Naive thymus-derived CD4-positive, alpha-beta T cell (primary cell): ENCODE measurements around the gene DYRK1A. TPM values are rescaled to one million over a fixed set of nuclear protein-coding genes. Genes with fewer than 3 reads are reported as not detected.

Experiments used
- ATAC-seq: fragments of 150-1000 bp; cut with Tn5 transposase; 2 replicates; pipeline ENCODE4 v1.10.0; 2021; ENCODE audit warnings: mild to moderate bottlenecking, moderate library complexity
- CTCF ChIA-PET: fragments of 350-600 bp; sonication (Branson Sonifier 250); formaldehyde crosslinking; loops from one replicate; lab custom pipeline; 2021; ENCODE audit warnings: antibody characterized with exemption; lab: Charles Lee
- POLR2A ChIA-PET: fragments of 350-600 bp; sonication (Branson Sonifier 250); formaldehyde crosslinking; loops from one replicate; lab custom pipeline; 2021; ENCODE audit warnings: antibody characterized with exemption, inconsistent platforms; lab: Charles Lee
- DNase-seq, 9 donors: peaks; one replicate each; pipeline versions ENCODE4 v3.0.0 to v3.0.0-alpha.2; 2020 to 2022; ENCODE audit warnings: mixed read lengths in 1 of 9
- H3K27ac ChIP-seq: one replicate; pipeline ENCODE4 v1.7.0; 2013; ENCODE audit warnings: mild to moderate bottlenecking, low read depth, low read length, moderate library complexity
- H3K27me3 ChIP-seq, 2 donors: one replicate each; pipeline ENCODE4 v1.7.0; 2013; ENCODE audit warnings: low read length in 2 of 2, mild to moderate bottlenecking in 2 of 2, moderate library complexity in 2 of 2; ENCODE audit not compliant: control insufficient read depth in 2 of 2, insufficient read depth in 2 of 2
- H3K36me3 ChIP-seq, 3 experiments: 1 replicate in 2 of 3; 2 replicates in 1 of 3; pipeline ENCODE4 v1.7.0; 2013; ENCODE audit warnings: low read length in 3 of 3, mild to moderate bottlenecking in 3 of 3, moderate library complexity in 1 of 3; ENCODE audit not compliant: insufficient read depth in 3 of 3, control insufficient read depth in 2 of 3
- H3K4me1 ChIP-seq, 2 donors: one replicate each; pipeline ENCODE4 v1.7.0; 2013; ENCODE audit warnings: low read length in 2 of 2, mild to moderate bottlenecking in 2 of 2, moderate library complexity in 1 of 2; ENCODE audit not compliant: control insufficient read depth in 2 of 2, insufficient read depth in 2 of 2
- H3K4me3 ChIP-seq: 2 replicates; pipeline ENCODE4 v1.7.0; 2013; ENCODE audit warnings: mild to moderate bottlenecking, low read length
- H3K9me3 ChIP-seq, 3 experiments: 1 replicate in 2 of 3; 2 replicates in 1 of 3; pipeline ENCODE4 v1.7.0; 2013; ENCODE audit warnings: low read length in 3 of 3; ENCODE audit not compliant: control insufficient read depth in 2 of 3
- H3K27ac Mint-ChIP-seq, 9 donors: one replicate each; pipeline ENCODE4 v1.8.0; 2020 to 2022; ENCODE audit warnings: mixed read lengths in 9 of 9, mild to moderate bottlenecking in 8 of 9, moderate library complexity in 5 of 9, inconsistent platforms in 2 of 9
- H3K27me3 Mint-ChIP-seq, 5 donors: one replicate each; pipeline ENCODE4 v1.8.0; 2021 to 2022; ENCODE audit warnings: mixed read lengths in 5 of 5, mild to moderate bottlenecking in 1 of 5
- H3K36me3 Mint-ChIP-seq, 5 donors: one replicate each; pipeline ENCODE4 v1.8.0; 2020 to 2022; ENCODE audit warnings: mixed read lengths in 5 of 5, mild to moderate bottlenecking in 3 of 5, inconsistent platforms in 1 of 5
- H3K4me1 Mint-ChIP-seq, 7 donors: one replicate each; pipeline ENCODE4 v1.8.0; 2020 to 2022; ENCODE audit warnings: mixed read lengths in 7 of 7, mild to moderate bottlenecking in 3 of 7, inconsistent platforms in 1 of 7
- H3K4me3 Mint-ChIP-seq, 10 donors: one replicate each; pipeline ENCODE4 v1.8.0; 2020 to 2022; ENCODE audit warnings: mild to moderate bottlenecking in 10 of 10, mixed read lengths in 10 of 10, moderate library complexity in 6 of 10, inconsistent platforms in 2 of 10
- H3K9me3 Mint-ChIP-seq, 11 donors: one replicate each; pipeline ENCODE4 v1.8.0; 2020 to 2022; ENCODE audit warnings: mixed read lengths in 11 of 11, mild to moderate bottlenecking in 4 of 11, inconsistent platforms in 1 of 11, moderate library complexity in 1 of 11
- intact Hi-C, 2 donors: fragments of 100-400 bp; cut with micrococcal nuclease; formaldehyde crosslinking; loops; one replicate each; pipeline ENCODE4 v1.15.1; 2023
- polyA plus RNA-seq, 2 donors: library from polyadenylated mRNA; unstranded; fragments of 300-500 nt; fragmentation: Illumina TruSeq; gene quantifications; one replicate each; pipeline ENCODE4 v1.2.3, GENCODE V29; 2021
- total RNA-seq, 6 experiments: library from RNA in 5 of 6; stranded (reverse) in 5 of 6; gene quantifications; 1 replicate in 5 of 6; 2 replicates in 1 of 6; pipeline ENCODE4 v1.2.3 and lab custom pipeline; 2021 to 2026

DYRK1A gene
- total and polyA plus RNA-seq, 7 experiments from 2014 or later, result 3.3 to 142 (median 118) TPM

GRCh38 chr21:37367703-37368540 lies 1.3 kb downstream of the DYRK1A start:
- H3K27me3 Mint-ChIP-seq, result peaks cover 0 to 5% (median 0%) of the 10 kb centered on the region in 5 donors
- DNase-seq (peak in 8 of 9 donors; percentile 15 to 59 (median 25)), ATAC-seq (no peak)
- peaks cover 0 to 4% (median 0%) of the 10 kb centered on the region in 3 experiments for H3K36me3 ChIP-seq
- intact Hi-C loops, result loop anchor here (1.0 to 10.0 kb wide), 14 partner anchors 17 to 1817 kb away; partner anchors contain the start of genes DOP1B (in 2 of the 2), PSMG1 (in 2 of the 2) and HLCS (in 1 of the 2)
- peak overlapping the region; percentile 74 to 94 (median 88) for H3K4me3 Mint-ChIP-seq
- peaks cover 0 to 7% (median 4%) of the 10 kb centered on the region in 5 donors for H3K36me3 Mint-ChIP-seq
- peak overlapping the region; percentile 78 to 93 (median 90) for H3K27ac Mint-ChIP-seq
- no peaks in the 10 kb centered on the region for H3K27me3 ChIP-seq
- ChIA-PET POLR2A (interaction anchor here (0.8 to 2.9 kb wide), 6 partner anchors 10 to 143 kb away, joined by 3 to 15 read pairs (median 4); partner anchors contain the start of gene VPS26C), CTCF (interaction anchor here (1.0 kb wide), 1 partner anchor 24 kb away, joined by 3 read pairs; no protein-coding TSS in a partner anchor)
- H3K4me1 Mint-ChIP-seq, result peaks cover 39 to 60% (median 55%) of the 10 kb centered on the region in 7 donors
- peak overlapping the region; percentile 99 for H3K27ac ChIP-seq
- peaks cover 29 to 42% of the 10 kb centered on the region in 2 donors for H3K4me1 ChIP-seq
- peaks cover 0 to 14% (median 0%) of the 10 kb centered on the region in 11 donors for H3K9me3 Mint-ChIP-seq
- H3K9me3 ChIP-seq, result no peaks in the 10 kb centered on the region
- H3K4me3 ChIP-seq, result peak overlapping the region; percentile 53

- peak overlapping the region; percentile 69 to 94 (median 88) for H3K4me3 Mint-ChIP-seq
- H3K4me3 ChIP-seq, result peak overlapping the region; percentile 53
- CTCF ChIA-PET, result interaction anchor here (1.0 to 1.1 kb wide), 2 partner anchors 23 to 102 kb away, joined by 3 read pairs; partner anchors contain the start of gene VPS26C
Observed at GRCh38 chr21:37368541-37369279, 2.1 kb downstream of the DYRK1A start.

GRCh38 chr21:37369307-37369854 lies 2.8 kb downstream of the DYRK1A start:
- Mint-ChIP-seq H3K4me3 (peak overlapping the region; percentile 69 to 94 (median 88)), H3K9me3 (peaks cover 0 to 14% (median 0%) of the 10 kb centered on the region in 11 donors), H3K4me1 (peaks cover 52 to 71% (median 68%) of the 10 kb centered on the region in 7 donors), H3K36me3 (peaks cover 0 to 12% (median 4%) of the 10 kb centered on the region in 5 donors), H3K27me3 (peaks cover 0 to 5% (median 0%) of the 10 kb centered on the region in 5 donors), H3K27ac (peak overlapping the region; percentile 75 to 93 (median 89))
- ChIA-PET CTCF (interaction anchor here (0.9 to 1.1 kb wide), 2 partner anchors 103 to 105 kb away, joined by 3 read pairs; partner anchors contain the start of gene VPS26C), POLR2A (interaction anchor here (0.7 to 2.9 kb wide), 6 partner anchors 14 to 194 kb away, joined by 3 to 15 read pairs (median 3); partner anchors contain the start of gene VPS26C)
- Histone ChIP-seq H3K27ac (peak overlapping the region; percentile 99), H3K27me3 (no peaks in the 10 kb centered on the region), H3K9me3 (no peaks in the 10 kb centered on the region), H3K4me1 (peaks cover 38 to 55% of the 10 kb centered on the region in 2 donors), H3K4me3 (peak overlapping the region; percentile 53), H3K36me3 (peaks cover 0 to 4% (median 0%) of the 10 kb centered on the region in 3 experiments)
- intact Hi-C loops, result loop anchor here (2.0 to 10.0 kb wide), 10 partner anchors 15 to 1815 kb away; partner anchors contain the start of genes DOP1B (in 2 of the 2), PSMG1 (in 2 of the 2) and HLCS (in 1 of the 2)
- no peak for ATAC-seq
- no peak for DNase-seq

More at GRCh38 chr21:37368541-37369279, 2.1 kb downstream of the DYRK1A start:
- Mint-ChIP-seq H3K27ac (peak overlapping the region; percentile 78 to 93 (median 90)), H3K27me3 (peaks cover 0 to 5% (median 0%) of the 10 kb centered on the region in 5 donors), H3K9me3 (peaks cover 0 to 14% (median 0%) of the 10 kb centered on the region in 11 donors), H3K4me1 (peaks cover 47 to 67% (median 63%) of the 10 kb centered on the region in 7 donors), H3K36me3 (peaks cover 0 to 10% (median 4%) of the 10 kb centered on the region in 5 donors)
- H3K27ac ChIP-seq, result peak overlapping the region; percentile 99
- H3K9me3 ChIP-seq, result no peaks in the 10 kb centered on the region
- no peak for ATAC-seq
- intact Hi-C loops, result loop anchor here (1.0 to 10.0 kb wide), 11 partner anchors 16 to 1816 kb away; partner anchors contain the start of genes DOP1B (in 2 of the 2), PSMG1 (in 2 of the 2) and HLCS (in 1 of the 2)
- peaks cover 0 to 4% (median 0%) of the 10 kb centered on the region in 3 experiments for H3K36me3 ChIP-seq
- no peaks in the 10 kb centered on the region for H3K27me3 ChIP-seq
- peaks cover 37 to 50% of the 10 kb centered on the region in 2 donors for H3K4me1 ChIP-seq
- no peak for DNase-seq
- POLR2A ChIA-PET, result interaction anchor here (0.7 to 2.9 kb wide), 10 partner anchors 9 to 142 kb away, joined by 3 to 15 read pairs (median 4); partner anchors contain the start of gene VPS26C

- H3K36me3 Mint-ChIP-seq, result peaks cover 0 to 12% (median 4%) of the 10 kb centered on the region in 5 donors
- CTCF ChIA-PET, result interaction anchor here (0.9 to 1.3 kb wide), 3 partner anchors 12 to 104 kb away, joined by 3 to 4 read pairs (median 3); no protein-coding TSS in a partner anchor
- POLR2A ChIA-PET, result interaction anchor here (0.5 to 2.9 kb wide), 8 partner anchors 13 to 193 kb away, joined by 3 to 15 read pairs (median 3); partner anchors contain the start of gene VPS26C
- peaks cover 0 to 5% (median 0%) of the 10 kb centered on the region in 5 donors for H3K27me3 Mint-ChIP-seq
- Histone ChIP-seq H3K27ac (peak overlapping the region; percentile 99), H3K4me1 (peaks cover 47 to 54% of the 10 kb centered on the region in 2 donors), H3K4me3 (peak overlapping the region; percentile 53), H3K36me3 (peaks cover 0 to 4% (median 0%) of the 10 kb centered on the region in 3 experiments), H3K9me3 (no peaks in the 10 kb centered on the region), H3K27me3 (no peaks in the 10 kb centered on the region)
- ATAC-seq (no peak), DNase-seq (peak in 1 of 9 donors; percentile 29)
- peak overlapping the region; percentile 78 to 93 (median 88) for H3K27ac Mint-ChIP-seq
- H3K9me3 Mint-ChIP-seq, result peaks cover 0 to 13% (median 0%) of the 10 kb centered on the region in 11 donors
- H3K4me1 Mint-ChIP-seq, result peaks cover 57 to 73% (median 68%) of the 10 kb centered on the region in 7 donors
- intact Hi-C loops, result loop anchor here (1.0 to 5.0 kb wide), 3 partner anchors 8 to 37 kb away; no protein-coding TSS in a partner anchor
- peak overlapping the region; percentile 69 to 94 (median 88) for H3K4me3 Mint-ChIP-seq
Observed at GRCh38 chr21:37370152-37371040, 3.8 kb downstream of the DYRK1A start.

- no peak for ATAC-seq
- ChIA-PET POLR2A (interaction anchor here (0.7 to 1.8 kb wide), 6 partner anchors 12 to 104 kb away, joined by 3 to 9 read pairs (median 4); partner anchors contain the start of gene VPS26C), CTCF (interaction anchor here (0.8 to 1.3 kb wide), 3 partner anchors 11 to 91 kb away, joined by 3 to 4 read pairs (median 4); no protein-coding TSS in a partner anchor)
- no peaks in the 10 kb centered on the region for H3K27me3 ChIP-seq
- no peak for DNase-seq
- Mint-ChIP-seq H3K27ac (peak overlapping the region; percentile 5 to 93 (median 88)), H3K4me3 (peak overlapping the region; percentile 8 to 92 (median 86)), H3K36me3 (peaks cover 4 to 12% (median 4%) of the 10 kb centered on the region in 5 donors), H3K9me3 (peaks cover 0 to 9% (median 0%) of the 10 kb centered on the region in 11 donors), H3K27me3 (peaks cover 0 to 3% (median 0%) of the 10 kb centered on the region in 5 donors), H3K4me1 (peaks cover 60 to 76% (median 70%) of the 10 kb centered on the region in 7 donors)
- H3K9me3 ChIP-seq, result no peaks in the 10 kb centered on the region
- intact Hi-C loops, result loop anchor here in 1 of 2 donors (5.0 kb wide), 1 partner anchor 36 kb away; no protein-coding TSS in a partner anchor
- H3K4me3 ChIP-seq, result peak overlapping the region; percentile 53
- peak overlapping the region; percentile 99 for H3K27ac ChIP-seq
- H3K4me1 ChIP-seq, result peaks cover 54 to 56% of the 10 kb centered on the region in 2 donors
- H3K36me3 ChIP-seq, result peaks cover 0 to 4% (median 0%) of the 10 kb centered on the region in 3 experiments
Observed at GRCh38 chr21:37371041-37371397, 4.4 kb downstream of the DYRK1A start.
